PFSK-1 (cell line): Measurements from ENCODE around the gene EVI2A.

Experiments
- FOXP2 ChIP-seq: optimal IDR thresholded peaks from 2 replicates; pipeline ENCODE3; 2011; ENCODE audit warnings: borderline replicate concordance, control low read depth, inconsistent platforms; ENCODE audit not compliant: insufficient read depth; ENCODE audit errors: extremely low read length, extremely low read depth
- POLR2AphosphoS5 ChIP-seq: IDR thresholded peaks from 2 replicates; pipeline ENCODE4 v1.6.1; 2012; ENCODE audit warnings: low read depth, mild to moderate bottlenecking, control low read depth, low read length, moderate library complexity
- REST ChIP-seq, 2 experiments: IDR thresholded peaks; 2 replicates each; pipeline versions ENCODE4 v1.6.1 to v1.8.0; 2011 to 2012; ENCODE audit warnings: low read depth in 2 of 2, low read length in 2 of 2, control low read depth in 1 of 2, inconsistent platforms in 1 of 2, mild to moderate bottlenecking in 1 of 2, moderate library complexity in 1 of 2; ENCODE audit not compliant: insufficient read depth in 1 of 2
- SIN3A ChIP-seq: IDR thresholded peaks from 2 replicates; pipeline ENCODE4 v1.6.1; 2012; ENCODE audit warnings: mild to moderate bottlenecking, low read length, moderate library complexity, borderline replicate concordance; ENCODE audit not compliant: insufficient read depth
- TAF1 ChIP-seq: IDR thresholded peaks from 2 replicates; pipeline ENCODE4 v1.6.1; 2012; ENCODE audit warnings: low read length, control low read depth, borderline replicate concordance; ENCODE audit not compliant: insufficient read depth

Gene EVI2A

DNA sequence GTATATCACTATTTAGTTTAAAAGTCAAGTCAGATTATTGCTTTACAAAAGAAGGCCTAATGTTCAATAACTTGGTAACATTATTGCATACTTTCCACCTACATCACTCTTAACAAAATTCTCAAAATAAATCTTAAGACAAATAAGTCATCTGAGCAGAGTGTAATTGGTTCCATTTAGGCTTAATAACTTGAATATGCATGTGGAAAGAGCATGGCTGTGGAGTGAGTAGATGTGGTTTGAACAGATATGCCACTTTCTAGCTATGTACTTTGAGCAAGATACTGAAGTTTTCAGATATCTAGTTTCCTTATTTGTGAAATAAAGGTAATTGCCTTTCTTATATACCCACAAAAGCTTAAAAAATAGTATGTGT lies 6.7 kb upstream of the EVI2A start:
- no peak for TF ChIP-seq SIN3A
- no peak for TF ChIP-seq REST (IDR thresholded peaks at IDR 0.05; ENCODE audit: insufficient read depth in 1 of 2, low read depth in 2 of 2, low read length in 2 of 2)
- no peak for TF ChIP-seq FOXP2
- no peak for TF ChIP-seq TAF1
- no peak for TF ChIP-seq POLR2AphosphoS5

DNA sequence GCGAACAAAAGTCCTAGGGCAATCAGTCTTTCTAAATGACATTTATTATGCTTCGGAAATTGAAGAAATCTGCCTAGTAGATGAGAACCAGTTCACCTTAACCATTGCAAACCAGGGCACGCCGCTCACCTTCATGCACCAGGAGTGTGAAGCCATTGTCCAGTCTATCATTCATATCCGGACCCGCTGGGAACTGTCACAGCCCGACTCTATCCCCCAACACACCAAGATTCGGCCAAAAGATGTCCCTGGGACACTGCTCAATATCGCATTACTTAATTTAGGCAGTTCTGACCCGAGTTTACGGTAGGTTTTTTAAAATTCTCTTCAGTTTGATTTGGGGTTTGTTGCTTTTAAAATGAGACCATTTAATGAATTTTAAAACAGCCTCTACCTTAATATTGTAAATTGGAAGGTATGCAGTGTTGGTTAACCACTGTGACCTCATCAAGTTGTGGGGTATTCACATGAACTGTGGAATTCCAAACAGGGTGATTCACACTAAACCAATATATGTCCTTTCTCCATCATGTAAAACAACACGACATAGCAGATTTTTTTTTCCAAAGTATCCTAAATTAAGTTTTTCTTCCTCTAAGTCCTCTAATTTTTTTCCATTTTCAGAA lies 6.2 kb upstream of the EVI2A start:
- no peak for TF ChIP-seq POLR2AphosphoS5
- no peak for TF ChIP-seq FOXP2
- no peak for TF ChIP-seq TAF1
- no peak for TF ChIP-seq SIN3A

DNA sequence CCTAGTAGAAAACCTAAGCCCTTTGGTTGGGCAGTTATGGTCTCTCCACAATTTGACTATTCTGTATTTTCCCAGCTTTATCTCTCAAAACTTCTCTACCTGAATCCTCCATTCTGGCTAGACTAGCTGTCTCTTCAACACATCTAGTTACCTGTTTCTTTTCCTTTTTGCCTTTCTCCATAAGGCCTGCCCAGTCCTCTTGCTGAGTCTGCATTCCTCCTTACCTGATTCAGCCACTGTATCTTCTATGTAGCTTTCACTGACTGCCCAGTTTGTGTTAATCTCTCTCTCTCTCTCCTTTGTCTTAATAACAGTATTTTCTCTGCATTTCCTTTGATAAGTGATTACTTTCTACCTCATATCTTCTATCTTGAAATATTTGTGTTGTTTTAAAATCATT lies 2.1 kb upstream of the EVI2A start:
- no peak for TF ChIP-seq SIN3A
- TF ChIP-seq POLR2AphosphoS5: no peak
- no peak for TF ChIP-seq FOXP2
- TF ChIP-seq TAF1: no peak
- no peak for TF ChIP-seq REST (IDR thresholded peaks at IDR 0.05; ENCODE audit: insufficient read depth in 1 of 2, low read depth in 2 of 2, low read length in 2 of 2)

GRCh38 chr17:31321966-31322365 lies 544 bp upstream of the EVI2A start:
- TF ChIP-seq REST (IDR thresholded peaks at IDR 0.05; ENCODE audit: insufficient read depth in 1 of 2, low read depth in 2 of 2, low read length in 2 of 2) (no peak), POLR2AphosphoS5 (no peak), FOXP2 (no peak), SIN3A (no peak), TAF1 (no peak)

DNA sequence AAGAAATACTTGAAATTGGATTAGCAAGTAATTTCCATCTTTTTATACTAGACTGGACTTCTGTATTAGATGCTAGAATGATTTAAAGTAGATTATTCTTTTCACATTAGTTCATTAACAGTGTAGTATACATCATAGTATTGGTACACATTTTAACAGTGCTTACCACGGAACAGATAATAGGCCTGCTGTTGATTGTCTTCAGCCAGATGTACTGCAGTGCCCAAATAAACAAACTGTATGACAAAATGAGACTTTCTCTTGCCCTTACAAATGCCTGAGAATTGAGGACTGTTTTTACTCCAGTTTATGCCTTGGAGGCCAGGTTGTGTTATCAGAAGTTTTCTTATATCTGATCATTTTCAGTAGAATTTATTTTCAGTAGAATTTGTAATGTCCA lies 631 bp downstream of the EVI2A start:
- TF ChIP-seq POLR2AphosphoS5: no peak
- TF ChIP-seq SIN3A: no peak
- no peak for TF ChIP-seq TAF1

- TF ChIP-seq TAF1: no peak
- no peak for TF ChIP-seq SIN3A
- TF ChIP-seq REST (IDR thresholded peaks at IDR 0.05; ENCODE audit: insufficient read depth in 1 of 2, low read depth in 2 of 2, low read length in 2 of 2): no peak
- no peak for TF ChIP-seq FOXP2
- no peak for TF ChIP-seq POLR2AphosphoS5
These were observed 1.2 kb downstream of the EVI2A start for GRCh38 chr17:31320241-31320640.
